H1 (cell line): ENCODE data around the gene WNT3A. TPM values are rescaled to one million over a fixed set of nuclear protein-coding genes. Genes with fewer than 3 reads are reported as not detected.

Experiments used
- GTF2F1 ChIP-seq: IDR thresholded peaks from 2 replicates; pipeline ENCODE4 v1.6.1; 2012; ENCODE audit warnings: low read depth, low read length, improper control_type of control experiment, borderline replicate concordance
- JUN ChIP-seq: IDR thresholded peaks from 2 replicates; pipeline ENCODE4 v1.6.1; 2011; ENCODE audit warnings: low read depth, mild to moderate bottlenecking, improper control_type of control experiment, low read length
- KDM5A ChIP-seq: fragments of 200-600 bp; IDR thresholded peaks from 2 replicates; pipeline ENCODE4 v1.7.1; 2012; ENCODE audit warnings: mild to moderate bottlenecking, low read length, inconsistent platforms, mixed read lengths
- SP2 ChIP-seq: IDR thresholded peaks from 2 replicates; pipeline ENCODE4 v1.6.1; 2012; ENCODE audit warnings: mild to moderate bottlenecking, low read length, inconsistent platforms
- TAF7 ChIP-seq: optimal IDR thresholded peaks from 2 replicates; pipeline ENCODE3; 2011; ENCODE audit warnings: low read depth, mild to moderate bottlenecking, inconsistent platforms, low read length, moderate library complexity, borderline replicate concordance
- polyA plus RNA-seq, 7 experiments: library from polyadenylated mRNA; depleted of rRNA in 3 of 7; stranded (reverse) in 5 of 7; unstranded in 2 of 7; fragments of >200 nt in 5 of 7; fragments of 200-250 nt in 2 of 7; gene quantifications; 1 replicate in 5 of 7; 2 replicates in 1 of 7; 4 replicates in 1 of 7; pipeline versions ENCODE4 v1.2.1 to v1.2.3, GENCODE V29; 2011 to 2013; ENCODE audit warnings: missing spikeins in 2 of 7, mixed read lengths in 2 of 7
- total RNA-seq: library from RNA; stranded (reverse); fragmentation: NEBNext Ultra II Directional; extraction: Animal tissue kit (Norgen Biotek cat#: 25700); gene quantifications from 2 replicates; pipeline ENCODE4 v1.2.1, GENCODE V29; 2021
- TF ChIP-seq, protein P1 (sequence below), 3 experiments: IDR thresholded peaks; 1 replicate in 2 of 3; 2 replicates in 1 of 3; pipeline versions ENCODE4 v1.5.1 to v1.6.1; 2011; ENCODE audit warnings: low read length in 3 of 3, mild to moderate bottlenecking in 3 of 3, inconsistent platforms in 2 of 3, low read depth in 1 of 3, moderate library complexity in 1 of 3; ENCODE audit not compliant: insufficient read depth in 1 of 3; ENCODE audit errors: control extremely low read depth in 1 of 3
- TF ChIP-seq, protein P2 (sequence below): IDR thresholded peaks from 2 replicates; pipeline ENCODE4 v1.6.1; 2012; ENCODE audit warnings: low read length, inconsistent platforms

Gene WNT3A
- total and polyA plus RNA-seq, 2 of the 8 experiments (the other 6 are each of a cell fraction or from before 2014, with no cell fraction given): 0.08 to 0.19 TPM

DNA sequence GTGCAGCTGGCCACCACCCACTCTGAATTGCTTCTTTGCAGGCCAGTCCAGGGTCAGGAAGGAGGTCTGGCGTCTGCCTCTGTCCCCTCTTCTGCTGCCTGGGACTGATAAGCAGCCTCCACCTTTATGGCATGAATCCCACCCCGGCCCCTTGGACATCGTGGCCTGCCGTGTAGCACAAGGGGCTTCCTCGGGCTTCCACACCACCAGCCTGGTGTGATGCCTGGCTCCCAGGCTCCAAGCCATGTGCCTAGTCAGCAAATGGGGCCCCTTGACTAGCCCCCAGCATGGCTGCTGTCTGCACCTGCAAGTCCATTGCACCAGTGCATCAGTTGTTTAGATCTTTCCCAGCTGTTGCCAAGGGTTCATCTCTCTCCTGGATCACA lies 65.9 kb downstream of the WNT3A start (continued):
- TF ChIP-seq, protein P1, sequence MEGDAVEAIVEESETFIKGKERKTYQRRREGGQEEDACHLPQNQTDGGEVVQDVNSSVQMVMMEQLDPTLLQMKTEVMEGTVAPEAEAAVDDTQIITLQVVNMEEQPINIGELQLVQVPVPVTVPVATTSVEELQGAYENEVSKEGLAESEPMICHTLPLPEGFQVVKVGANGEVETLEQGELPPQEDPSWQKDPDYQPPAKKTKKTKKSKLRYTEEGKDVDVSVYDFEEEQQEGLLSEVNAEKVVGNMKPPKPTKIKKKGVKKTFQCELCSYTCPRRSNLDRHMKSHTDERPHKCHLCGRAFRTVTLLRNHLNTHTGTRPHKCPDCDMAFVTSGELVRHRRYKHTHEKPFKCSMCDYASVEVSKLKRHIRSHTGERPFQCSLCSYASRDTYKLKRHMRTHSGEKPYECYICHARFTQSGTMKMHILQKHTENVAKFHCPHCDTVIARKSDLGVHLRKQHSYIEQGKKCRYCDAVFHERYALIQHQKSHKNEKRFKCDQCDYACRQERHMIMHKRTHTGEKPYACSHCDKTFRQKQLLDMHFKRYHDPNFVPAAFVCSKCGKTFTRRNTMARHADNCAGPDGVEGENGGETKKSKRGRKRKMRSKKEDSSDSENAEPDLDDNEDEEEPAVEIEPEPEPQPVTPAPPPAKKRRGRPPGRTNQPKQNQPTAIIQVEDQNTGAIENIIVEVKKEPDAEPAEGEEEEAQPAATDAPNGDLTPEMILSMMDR (IDR thresholded peaks at IDR 0.05; ENCODE audit: control extremely low read depth in 1 of 3, insufficient read depth in 1 of 3, low read depth in 1 of 3, low read length in 3 of 3): no peak
- TF ChIP-seq JUN (no peak), GTF2F1 (no peak), KDM5A (no peak), SP2 (no peak), TAF7 (no peak)
- TF ChIP-seq, protein P2, sequence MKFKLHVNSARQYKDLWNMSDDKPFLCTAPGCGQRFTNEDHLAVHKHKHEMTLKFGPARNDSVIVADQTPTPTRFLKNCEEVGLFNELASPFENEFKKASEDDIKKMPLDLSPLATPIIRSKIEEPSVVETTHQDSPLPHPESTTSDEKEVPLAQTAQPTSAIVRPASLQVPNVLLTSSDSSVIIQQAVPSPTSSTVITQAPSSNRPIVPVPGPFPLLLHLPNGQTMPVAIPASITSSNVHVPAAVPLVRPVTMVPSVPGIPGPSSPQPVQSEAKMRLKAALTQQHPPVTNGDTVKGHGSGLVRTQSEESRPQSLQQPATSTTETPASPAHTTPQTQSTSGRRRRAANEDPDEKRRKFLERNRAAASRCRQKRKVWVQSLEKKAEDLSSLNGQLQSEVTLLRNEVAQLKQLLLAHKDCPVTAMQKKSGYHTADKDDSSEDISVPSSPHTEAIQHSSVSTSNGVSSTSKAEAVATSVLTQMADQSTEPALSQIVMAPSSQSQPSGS: no peak
